HG03520 (cell line): Measurements from ENCODE around the gene KCNJ16.

ENCODE experiments used
- ATAC-seq: cut with Tn5 transposase; IDR thresholded peaks from one replicate; pipeline ENCODE4 v1.9.1; 2021; ENCODE audit warnings: mild to moderate bottlenecking, moderate library complexity; ENCODE audit not compliant: unreplicated experiment

The KCNJ16 gene

DNA sequence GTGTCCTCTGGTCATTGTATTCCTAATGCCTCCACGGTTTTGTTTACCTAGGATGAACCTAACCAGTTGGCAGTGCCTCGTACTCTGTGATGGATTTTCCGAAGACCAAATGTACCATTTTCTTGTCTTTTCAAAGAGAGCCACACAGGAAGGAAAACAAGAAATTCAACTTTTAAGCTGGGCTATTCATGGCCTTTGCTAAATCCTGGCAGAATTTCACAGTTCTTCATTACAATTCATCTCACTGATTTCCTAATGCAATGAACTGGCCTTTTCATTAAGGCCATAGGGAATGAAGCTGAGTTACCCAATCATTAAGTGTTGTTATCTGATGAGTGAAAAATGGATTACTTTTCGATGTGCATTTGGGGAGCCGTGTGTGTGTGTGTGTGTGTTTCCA lies 7.9 kb upstream of the KCNJ16 start:
- no peak for ATAC-seq

DNA sequence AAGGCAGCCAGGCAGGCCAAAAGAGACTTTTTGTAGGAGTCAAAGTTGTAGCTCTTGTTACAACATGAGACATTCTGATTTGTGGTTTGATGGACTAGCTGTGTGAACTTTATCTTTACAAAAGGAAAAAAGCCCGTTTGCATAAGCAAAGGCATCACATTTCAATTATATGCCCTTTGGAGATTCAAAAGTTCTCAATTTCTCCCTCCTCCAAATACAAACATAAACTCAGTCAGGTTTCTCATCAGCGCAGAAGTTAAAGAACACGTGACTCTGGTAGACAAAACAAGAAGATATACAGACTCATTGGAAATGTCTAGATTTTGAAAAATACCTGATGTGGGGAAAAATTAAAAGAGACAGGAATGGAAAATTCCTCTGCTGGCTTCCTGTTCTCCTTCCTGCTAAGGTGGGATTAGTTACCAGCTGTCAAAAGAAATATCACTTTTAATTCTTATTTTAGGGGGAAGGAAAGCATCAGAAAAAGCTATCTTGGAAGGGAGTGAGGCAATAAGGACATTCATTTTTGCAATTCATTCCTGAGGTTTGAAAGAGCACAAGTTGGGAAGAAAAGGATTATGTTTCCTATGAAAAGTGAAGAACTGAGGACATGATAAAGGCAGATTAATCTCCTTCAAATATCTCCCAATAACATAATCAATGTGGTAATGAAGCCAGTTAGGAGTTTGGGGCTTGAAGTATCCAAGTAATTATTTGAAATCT lies 4.6 kb upstream of the KCNJ16 start:
- no peak for ATAC-seq

DNA sequence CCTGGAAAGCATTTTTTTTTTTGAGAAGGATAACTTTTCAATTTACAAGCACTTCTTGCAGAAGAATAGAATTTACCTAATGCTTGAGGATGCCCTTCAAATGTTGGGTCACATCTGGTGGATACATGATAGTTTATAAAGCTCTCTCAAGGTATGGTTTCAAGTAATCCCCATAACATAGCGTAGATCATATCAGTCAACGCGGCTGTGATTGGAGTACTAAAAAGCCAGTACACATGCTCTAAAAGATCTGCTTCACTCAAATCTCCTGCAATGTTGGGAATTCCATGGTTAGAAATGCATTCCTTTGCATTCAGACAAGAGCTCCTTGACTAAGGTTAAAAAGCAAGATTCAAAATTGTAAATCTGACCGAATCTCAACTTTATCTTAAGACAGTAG lies 3.9 kb upstream of the KCNJ16 start:
- no peak for ATAC-seq

DNA sequence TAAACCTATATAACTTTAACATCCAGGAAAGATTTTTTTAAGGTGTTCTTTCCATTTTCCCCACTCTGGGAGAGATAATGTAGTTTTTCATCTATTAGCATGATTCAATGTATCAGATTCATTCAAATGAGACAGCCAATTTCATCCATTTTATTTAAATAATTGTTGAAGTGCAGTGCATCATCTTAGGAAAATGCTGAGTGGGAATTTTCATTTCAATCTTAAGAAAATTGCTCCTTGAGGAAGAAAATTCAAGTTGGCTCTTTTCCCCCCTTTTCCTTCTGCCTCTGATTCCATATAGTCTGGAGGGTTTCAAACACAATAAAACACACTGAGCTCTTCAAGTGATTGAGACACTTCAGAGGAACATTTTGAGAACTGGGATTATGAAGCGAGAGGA lies 3.4 kb upstream of the KCNJ16 start:
- ATAC-seq: no peak

DNA sequence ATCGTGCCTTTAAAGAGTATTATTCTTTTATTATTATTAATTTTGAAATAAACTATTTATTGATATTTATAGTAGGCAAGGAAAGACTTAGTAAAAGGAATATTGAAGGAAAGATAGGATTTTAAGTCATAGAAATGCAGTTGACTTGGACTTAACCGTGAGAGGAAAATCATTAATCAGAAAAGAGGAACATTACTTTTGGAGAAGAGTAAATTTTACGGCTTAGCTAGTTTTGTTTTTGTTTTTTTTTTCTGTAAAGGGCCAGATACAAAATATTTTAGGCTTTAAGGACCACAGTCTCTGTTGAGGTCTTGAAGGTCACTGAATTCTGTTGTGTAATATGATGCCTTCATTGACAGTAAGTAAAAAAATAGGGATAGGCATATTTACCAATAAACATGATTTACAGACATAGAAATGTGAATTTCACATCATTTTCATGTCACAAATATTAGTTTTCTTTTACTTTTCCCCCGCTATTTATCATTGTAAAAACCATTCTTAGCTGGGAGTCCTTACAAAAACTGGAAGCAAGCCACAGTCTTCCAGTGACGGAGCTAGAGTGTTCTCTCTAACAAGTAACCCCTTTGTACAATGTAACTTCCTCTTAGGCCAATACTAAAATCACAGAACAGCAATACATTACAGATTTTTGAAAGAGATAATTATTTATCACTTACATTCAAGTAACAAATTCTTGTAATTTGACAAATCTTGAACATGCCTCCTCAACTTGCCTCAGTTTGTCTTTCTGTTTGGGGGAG lies 2.3 kb upstream of the KCNJ16 start:
- ATAC-seq: no peak

DNA sequence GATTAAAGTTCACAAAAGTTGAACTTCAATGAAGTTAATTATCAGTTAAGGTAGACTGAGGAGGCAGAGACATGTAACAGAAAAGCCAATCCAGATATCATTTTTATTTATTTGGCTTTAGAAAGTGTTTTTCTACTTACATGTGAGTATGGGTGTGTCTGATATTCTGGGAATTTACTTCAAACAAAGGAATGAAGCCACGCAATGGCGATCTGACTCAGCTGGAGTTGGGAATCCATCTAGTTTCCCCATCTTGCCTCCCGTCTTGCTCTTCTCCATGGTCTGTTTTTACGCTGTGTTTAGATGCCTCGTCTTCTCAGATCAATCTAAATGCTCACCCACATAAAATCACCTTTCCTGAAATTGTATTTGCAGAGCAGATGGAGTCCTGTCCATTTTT lies 1.7 kb upstream of the KCNJ16 start:
- no peak for ATAC-seq

DNA sequence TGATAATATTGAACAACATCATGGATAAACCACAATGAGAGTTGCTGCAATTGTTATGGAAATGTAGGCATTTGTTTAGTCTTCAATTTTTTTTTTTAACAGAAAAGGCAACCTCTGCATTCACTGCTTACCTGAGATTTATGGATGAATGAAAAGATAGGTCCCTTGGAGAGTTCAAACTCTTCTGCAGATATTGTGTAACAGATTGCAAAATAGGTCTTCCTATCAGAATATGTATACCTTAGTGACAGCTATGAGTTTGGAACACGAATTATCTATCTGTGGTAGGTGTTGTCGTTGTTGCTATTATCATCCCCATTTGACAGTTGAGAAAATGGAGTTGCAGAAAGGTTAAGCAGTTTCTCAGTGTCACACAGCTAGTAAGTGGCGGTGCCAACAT lies 1.2 kb upstream of the KCNJ16 start:
- ATAC-seq: no peak

DNA sequence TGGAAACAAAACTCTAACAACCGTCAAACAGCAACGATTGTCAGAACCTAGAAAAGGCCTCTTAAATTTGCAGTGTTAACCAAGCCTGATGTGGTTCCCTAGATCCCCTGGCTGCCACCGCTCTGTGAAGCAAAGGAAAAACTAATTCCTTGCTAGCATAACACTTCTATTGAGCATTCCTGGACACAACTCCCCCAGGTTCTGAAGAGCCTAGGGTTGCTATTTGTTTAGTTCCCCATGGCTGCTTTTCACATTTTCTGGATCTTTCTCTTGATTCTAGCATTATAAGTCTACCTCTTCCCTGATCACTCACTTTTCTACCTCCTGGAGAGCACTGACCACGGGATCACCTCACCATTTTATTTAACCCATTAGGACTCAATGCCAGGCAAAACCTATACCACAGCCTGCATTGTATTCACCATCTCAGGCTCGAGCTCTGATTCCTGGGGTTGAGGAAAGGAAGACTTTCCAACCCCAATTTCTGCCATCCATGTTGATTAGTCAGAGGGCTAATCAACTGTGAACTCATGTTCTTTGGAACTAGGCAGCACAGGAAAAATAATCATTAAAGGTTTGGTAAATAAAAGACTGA lies 692 bp upstream of the KCNJ16 start:
- no peak for ATAC-seq

DNA sequence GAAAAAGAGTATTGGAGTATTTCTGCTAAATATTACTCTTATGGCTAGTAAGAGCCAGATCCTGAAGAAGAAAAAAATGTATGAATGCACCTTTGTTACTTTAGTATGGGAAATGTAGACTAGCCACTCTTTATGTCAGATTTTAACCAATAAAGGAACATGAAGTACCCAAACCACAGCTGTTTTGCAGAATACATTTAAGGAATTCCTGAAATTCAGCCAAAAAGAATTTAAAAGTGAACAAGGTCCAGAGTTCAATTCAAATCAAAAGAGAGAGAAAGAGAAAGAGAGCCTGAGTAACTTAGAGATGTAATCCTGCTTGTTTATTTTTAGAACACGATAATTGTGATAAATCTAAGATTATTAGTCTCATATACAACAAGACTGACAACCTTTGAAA lies 1.2 kb downstream of the KCNJ16 start:
- no peak for ATAC-seq

DNA sequence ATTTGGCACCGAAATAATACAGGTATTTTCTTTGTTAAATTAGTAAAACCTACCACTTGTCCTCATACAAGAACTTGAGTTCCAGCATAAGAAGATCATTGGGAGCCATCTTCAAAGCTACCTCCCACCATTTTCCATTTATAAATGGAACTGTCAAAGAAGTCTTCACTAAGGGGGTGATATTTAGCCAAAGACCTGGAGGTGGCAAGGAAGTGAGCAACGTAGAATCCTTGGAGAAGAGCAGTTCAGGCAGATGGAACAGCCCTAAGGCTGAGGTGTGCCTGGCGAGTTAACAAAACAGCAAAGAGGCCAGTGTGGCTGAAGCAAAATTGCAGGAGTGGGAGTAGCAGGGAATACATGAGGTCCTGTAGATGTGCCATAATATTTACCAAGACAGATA lies 1.8 kb downstream of the KCNJ16 start:
- ATAC-seq: no peak

DNA sequence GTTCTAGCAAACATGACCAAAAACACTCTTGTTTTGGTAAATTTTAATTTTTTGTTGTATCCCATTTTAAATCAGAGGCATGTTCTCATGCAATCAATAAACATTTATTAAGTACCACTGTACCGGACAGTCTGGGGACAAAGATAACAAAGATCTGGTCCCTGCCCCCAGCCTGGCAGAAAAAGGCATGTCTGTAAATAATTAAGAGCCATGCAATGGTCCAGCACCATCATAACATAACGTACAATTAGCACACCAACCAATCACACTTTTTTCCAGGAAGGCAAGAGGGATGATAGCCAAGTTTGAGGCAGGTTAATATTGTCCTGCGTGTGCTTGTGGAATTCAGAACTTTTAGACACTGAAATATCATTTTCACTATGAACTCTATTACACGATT lies 3.5 kb downstream of the KCNJ16 start:
- no peak for ATAC-seq

DNA sequence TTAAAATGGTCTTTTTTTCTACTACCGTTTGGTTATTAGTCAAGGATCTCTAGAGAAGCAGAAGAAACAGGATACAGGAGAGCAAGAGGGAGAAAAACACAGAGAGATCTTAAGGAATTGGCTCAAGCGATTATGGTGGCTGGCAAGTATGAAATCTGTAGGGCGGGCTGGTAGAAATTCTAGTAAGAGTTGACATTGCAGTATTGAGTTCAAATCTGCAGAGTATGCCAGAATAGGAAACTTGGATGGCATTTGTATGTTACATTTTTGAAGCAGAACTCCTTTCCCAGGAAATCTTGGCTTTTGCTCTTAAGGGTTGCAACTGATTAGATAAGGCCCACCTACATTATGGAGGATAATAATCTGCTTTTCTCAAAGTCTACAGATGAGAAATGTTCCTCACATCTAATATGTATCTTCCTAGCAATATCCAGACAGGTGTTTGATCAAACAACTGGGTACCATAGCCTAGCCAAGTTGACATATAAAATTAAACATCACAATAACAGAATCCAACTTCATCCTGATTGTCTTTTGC lies 4.0 kb downstream of the KCNJ16 start:
- ATAC-seq: no peak

DNA sequence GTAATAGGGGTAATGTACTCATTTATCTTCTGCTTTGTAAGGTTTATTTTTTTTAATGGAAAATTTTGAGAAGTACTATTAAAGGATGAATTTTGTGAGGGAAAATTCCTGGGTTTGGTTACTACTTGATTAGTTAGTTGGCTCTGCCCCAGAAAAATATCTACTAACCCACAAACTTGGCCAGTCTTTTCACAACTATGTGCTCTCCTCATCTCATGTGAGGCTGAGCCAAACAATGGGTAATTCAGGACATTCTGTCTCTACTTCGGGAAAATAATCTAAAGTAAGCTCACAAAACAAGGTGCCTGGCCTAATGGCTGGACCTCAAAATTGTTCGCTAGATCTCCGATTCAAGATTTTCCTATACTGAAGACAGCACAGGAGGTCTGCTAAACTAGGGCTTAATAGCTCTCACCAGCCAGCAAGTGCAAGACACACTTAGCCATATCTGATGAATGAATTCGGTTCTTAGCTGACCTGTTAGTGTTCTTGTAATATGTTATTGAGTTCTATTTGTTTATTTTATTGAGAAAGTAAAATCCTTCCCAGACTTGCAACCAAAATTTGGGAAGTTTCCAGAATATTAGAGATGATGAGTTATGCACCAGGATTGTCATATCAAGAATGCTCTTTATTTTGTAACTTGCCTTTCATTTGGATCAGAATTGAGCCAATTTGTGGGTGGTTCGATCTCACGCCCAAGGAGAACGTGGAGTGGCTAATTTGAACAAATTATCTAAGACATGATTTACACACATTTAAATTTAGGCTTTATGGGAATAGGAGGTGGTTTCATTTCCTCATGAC lies 5.7 kb downstream of the KCNJ16 start:
- no peak for ATAC-seq

DNA sequence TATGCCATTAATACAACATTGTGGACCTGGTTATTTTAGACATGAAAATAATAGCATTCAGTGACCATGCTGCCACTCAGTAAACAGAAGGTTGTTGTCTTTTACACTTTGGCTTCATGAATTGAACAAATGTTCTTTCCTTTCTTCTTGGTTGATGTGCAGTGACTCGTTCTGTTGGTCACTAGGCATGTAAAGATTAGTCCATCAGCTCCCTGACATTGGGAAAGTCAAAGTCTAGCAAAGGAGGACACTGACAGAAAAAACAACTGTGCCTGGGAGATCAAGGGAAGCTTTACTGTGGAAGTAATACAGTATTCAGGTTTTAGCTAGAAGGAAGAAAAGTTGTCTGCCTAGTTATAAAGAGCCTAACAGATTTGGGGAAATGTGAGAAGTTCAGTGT lies 6.9 kb downstream of the KCNJ16 start:
- ATAC-seq: no peak

DNA sequence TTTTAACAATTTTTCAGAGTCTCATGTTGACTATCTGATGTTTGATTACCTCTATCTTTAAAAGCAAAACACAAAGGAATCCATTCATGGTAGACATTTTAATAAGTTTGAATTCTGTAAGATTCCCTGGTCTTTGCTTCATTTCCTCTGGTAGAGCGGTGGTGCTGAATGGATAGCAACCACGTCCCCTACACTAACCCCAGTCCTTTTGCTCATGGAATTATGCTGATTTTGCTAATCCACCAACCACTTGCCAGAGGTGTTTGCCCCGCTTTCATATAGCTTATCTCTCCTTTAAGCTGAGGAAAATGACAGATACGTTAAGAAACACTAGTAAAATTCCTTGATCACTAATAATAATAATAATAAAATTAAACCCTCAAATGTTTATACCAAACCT lies 9.5 kb downstream of the KCNJ16 start:
- no peak for ATAC-seq

DNA sequence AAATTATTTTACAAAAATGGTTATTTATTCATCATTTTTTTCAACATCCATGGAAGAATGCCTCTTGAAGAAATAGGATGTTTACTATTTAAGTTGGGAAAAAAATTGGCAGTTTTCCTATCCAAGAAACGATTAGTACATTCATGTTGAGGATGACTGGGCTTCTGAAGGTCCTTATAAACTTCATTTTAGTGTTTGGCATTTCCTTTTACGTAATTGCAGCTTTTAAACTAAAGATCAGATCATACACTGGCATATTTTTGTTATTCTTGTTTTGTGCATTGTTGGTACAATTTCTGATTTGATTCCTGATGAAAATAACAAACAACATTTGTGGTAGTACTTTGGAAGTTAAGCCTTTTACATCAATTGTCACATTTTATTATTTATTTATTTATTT lies 11.5 kb downstream of the KCNJ16 start:
- no peak for ATAC-seq

DNA sequence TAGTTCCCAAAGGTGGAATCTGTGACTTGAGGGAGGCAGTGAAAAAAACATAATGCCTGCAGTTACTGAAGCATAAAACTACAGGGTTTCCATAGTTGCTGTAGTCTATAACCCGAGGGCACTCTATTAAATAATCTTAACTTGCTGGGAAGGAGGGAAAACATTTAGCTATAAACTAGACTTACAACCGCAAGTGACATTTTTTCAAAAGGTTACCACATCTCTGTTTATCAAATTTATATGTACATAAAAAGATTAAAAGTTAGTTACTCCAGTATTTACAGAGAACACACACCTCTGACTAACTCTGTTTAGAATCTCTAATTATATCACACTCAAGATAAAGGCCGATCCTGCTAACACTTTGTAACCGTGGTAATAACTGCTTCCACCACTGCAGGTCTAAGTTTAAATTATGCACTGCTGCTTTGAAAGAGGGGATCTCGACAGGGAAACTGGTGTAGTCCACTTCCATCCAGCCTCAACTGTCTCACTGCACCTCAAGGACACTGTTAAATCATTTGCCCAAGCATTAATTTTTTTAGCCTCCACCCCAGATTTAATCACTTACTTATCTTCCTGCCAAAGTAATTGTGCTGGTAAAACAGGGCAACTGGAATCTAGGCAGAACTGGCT lies 14.6 kb downstream of the KCNJ16 start:
- no peak for ATAC-seq

DNA sequence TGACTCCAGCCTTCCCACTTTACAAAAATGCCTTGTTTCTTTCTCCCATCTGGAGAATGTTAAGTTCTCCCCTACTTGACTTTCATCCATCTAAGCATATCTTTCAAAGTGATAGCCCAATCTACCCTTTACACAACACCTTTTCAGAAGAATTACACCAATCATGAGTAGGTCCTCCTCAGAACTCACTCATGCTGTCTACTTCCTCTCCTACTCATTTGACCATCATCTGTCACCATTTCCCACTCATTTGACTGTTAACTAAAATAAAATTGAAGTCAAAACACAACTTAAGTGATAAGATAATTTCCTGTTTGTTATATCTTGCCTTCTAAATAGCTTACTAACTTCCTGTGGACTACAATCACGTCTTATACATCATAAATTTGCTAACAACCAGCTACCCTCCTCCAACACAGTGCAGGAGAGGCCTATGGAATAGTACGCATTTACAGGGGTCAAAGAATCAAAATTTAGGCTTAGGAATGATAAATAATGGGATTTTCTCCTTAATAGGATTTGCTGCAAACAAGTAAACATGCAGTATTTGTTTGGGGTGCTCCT lies 16.1 kb downstream of the KCNJ16 start:
- ATAC-seq: no peak

DNA sequence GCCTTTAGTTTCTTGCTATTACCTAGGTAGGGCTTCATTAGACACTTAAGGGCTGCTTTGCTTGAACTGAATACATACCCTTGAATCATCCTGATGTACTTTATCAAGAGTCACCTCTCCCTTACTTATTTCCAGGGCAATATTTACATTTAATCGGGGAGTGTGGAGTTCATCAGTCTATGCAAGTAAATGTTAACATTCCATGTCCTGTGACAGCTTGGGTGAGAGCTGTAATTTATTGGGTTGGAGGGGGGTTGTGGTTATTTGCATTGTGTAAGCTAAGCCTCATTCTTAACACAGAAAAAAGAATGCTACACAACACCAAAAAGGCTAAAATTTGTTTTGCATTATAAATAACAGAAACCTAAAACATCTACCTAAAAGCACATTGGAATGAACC lies 16.7 kb downstream of the KCNJ16 start:
- ATAC-seq: no peak

DNA sequence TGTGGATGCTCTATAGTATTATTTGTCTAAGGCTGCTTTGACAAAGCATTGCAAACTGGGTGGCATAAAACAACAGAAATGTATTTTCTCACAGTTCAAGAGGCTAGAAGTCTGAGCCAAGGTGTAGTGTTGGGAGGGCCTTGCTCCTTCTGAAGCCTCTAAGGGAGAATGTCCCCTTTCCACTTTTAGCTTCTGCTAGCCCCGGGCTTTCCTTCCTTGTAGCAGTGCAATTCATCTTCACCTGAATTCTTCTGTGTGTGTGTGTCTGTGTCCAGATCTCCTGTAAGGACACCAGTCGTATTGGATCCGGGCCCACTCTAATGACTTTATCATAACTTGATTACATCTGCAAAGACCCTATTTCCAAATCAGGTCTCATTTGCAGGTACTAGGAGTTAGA lies 18.1 kb downstream of the KCNJ16 start:
- no peak for ATAC-seq
